Fibroblast of pulmonary artery (primary cell): ENCODE data around the gene COL26A1.

ENCODE experiments used
- DNase-seq: peaks from one replicate; pipeline ENCODE4 v3.0.0-alpha.2; 2010; ENCODE audit warnings: low read depth
- H3K4me3 ChIP-seq: replicated peaks from 2 replicates; pipeline ENCODE4 v1.5.1; 2011; ENCODE audit warnings: low read depth, mild to moderate bottlenecking, control low read depth, low read length, moderate library complexity
- CTCF ChIP-seq: IDR thresholded peaks from 2 replicates; pipeline ENCODE4 v1.5.1; 2011; ENCODE audit warnings: mild to moderate bottlenecking, control low read depth, low read length, inconsistent platforms; ENCODE audit errors: missing control alignments

Gene COL26A1

GRCh38 chr7:101553018-101553770 lies 190.5 kb downstream of the COL26A1 start:
- no peak overlapping the region for H3K4me3 ChIP-seq
- no peak for DNase-seq
- TF ChIP-seq CTCF = no peak

GRCh38 chr7:101553771-101554445 lies 191.2 kb downstream of the COL26A1 start:
- H3K4me3 ChIP-seq = no peak overlapping the region
- no peak for TF ChIP-seq CTCF

GRCh38 chr7:101554584-101555268 lies 192.1 kb downstream of the COL26A1 start:
- TF ChIP-seq CTCF = no peak
- no peak for DNase-seq
- H3K4me3 ChIP-seq = no peak overlapping the region

More at GRCh38 chr7:101553771-101554445, 191.2 kb downstream of the COL26A1 start:
- no peak for DNase-seq

GRCh38 chr7:101555269-101555920 lies 192.7 kb downstream of the COL26A1 start:
- TF ChIP-seq CTCF = no peak
- H3K4me3 ChIP-seq = no peak overlapping the region
- no peak for DNase-seq

GRCh38 chr7:101555921-101556275 lies 193.2 kb downstream of the COL26A1 start:
- H3K4me3 ChIP-seq = no peak overlapping the region
- TF ChIP-seq CTCF = no peak
- no peak for DNase-seq

GRCh38 chr7:101556453-101556968 lies 193.8 kb downstream of the COL26A1 start:
- no peak overlapping the region for H3K4me3 ChIP-seq
- no peak for DNase-seq
- no peak for TF ChIP-seq CTCF
